Measurements from ENCODE around the gene DRG2.

DNA sequence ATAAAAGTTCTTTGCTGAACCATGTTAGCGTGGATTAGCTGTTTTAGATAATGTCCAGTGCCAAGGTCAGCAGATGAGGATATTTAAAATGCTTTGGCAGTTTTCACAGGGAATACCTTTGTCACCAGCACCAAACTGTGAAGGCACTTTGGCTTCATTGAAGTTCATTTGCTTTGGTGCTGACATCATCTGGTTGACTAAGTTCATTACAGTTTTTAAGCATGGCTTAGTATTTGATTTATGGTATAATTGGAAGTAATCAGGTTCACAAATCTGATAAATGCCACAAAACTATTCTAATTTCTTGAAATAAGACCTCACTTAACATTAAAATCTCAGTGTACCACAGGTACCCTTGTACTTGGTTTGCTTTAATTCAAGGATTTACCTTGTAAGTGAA lies 44.3 kb upstream of the DRG2 start:
- TF ChIP-seq EZH2 (IDR thresholded peaks at IDR 0.05) (no peak), POLR2AphosphoS5 (IDR thresholded peaks at IDR 0.05; ENCODE audit: borderline replicate concordance, low read depth, low read length) (no peak), FOXP2 (optimal IDR thresholded peaks at IDR 0.05; ENCODE audit: control extremely low read depth, extremely low read length, insufficient read depth) (no peak)

Data from SK-N-MC (cell line).